Hepatocyte (in vitro differentiated cells): Measurements from ENCODE around the gene VWA8. TPM values are rescaled to one million over a fixed set of nuclear protein-coding genes. Genes with fewer than 3 reads are reported as not detected.

Experiments
- DNase-seq: peaks from one replicate; pipeline ENCODE4 v3.0.0-alpha.2; 2016; ENCODE audit warnings: low spot score
- H2AFZ ChIP-seq: fragments of 200-600 bp; sonication (generic); 2 replicates; pipeline ENCODE4 v1.6.0; 2016; ENCODE audit warnings: antibody characterized with exemption, mild to moderate bottlenecking
- H3K27ac ChIP-seq: fragments of 200-600 bp; sonication (generic); 2 replicates; pipeline ENCODE4 v1.5.1; 2016; ENCODE audit warnings: mild to moderate bottlenecking
- H3K27me3 ChIP-seq: fragments of 200-600 bp; sonication (generic); 2 replicates; pipeline ENCODE4 v1.6.1; 2016
- H3K36me3 ChIP-seq: fragments of 200-600 bp; sonication (generic); replicated peaks from 2 replicates; pipeline ENCODE4 v1.5.1; 2016; ENCODE audit warnings: low read depth; ENCODE audit not compliant: insufficient read depth
- H3K4me1 ChIP-seq: fragments of 200-600 bp; sonication (generic); 2 replicates; pipeline ENCODE4 v1.5.1; 2016; ENCODE audit warnings: mild to moderate bottlenecking, moderate library complexity; ENCODE audit not compliant: insufficient read depth
- H3K4me2 ChIP-seq: fragments of 200-600 bp; sonication (generic); 2 replicates; pipeline ENCODE4 v1.6.0; 2016
- H3K4me3 ChIP-seq: fragments of 200-600 bp; sonication (generic); 2 replicates; pipeline ENCODE4 v1.5.1; 2016; ENCODE audit warnings: mild to moderate bottlenecking
- H3K79me2 ChIP-seq: fragments of 200-600 bp; sonication (generic); 2 replicates; pipeline ENCODE4 v1.6.0; 2017; ENCODE audit warnings: mild to moderate bottlenecking
- H3K9me2 ChIP-seq: fragments of 200-600 bp; sonication (generic); replicated peaks from 2 replicates; pipeline ENCODE4 v1.6.0; 2017; ENCODE audit warnings: mild to moderate bottlenecking; ENCODE audit not compliant: insufficient read depth
- H3K9me3 ChIP-seq: fragments of 200-600 bp; sonication (generic); 2 replicates; pipeline ENCODE4 v1.5.1; 2016; ENCODE audit warnings: low read depth, mild to moderate bottlenecking
- H4K20me1 ChIP-seq: fragments of 200-600 bp; sonication (generic); 2 replicates; pipeline ENCODE4 v1.6.0; 2016; ENCODE audit warnings: mild to moderate bottlenecking; ENCODE audit not compliant: insufficient read depth, poor library complexity, severe bottlenecking
- CTCF ChIP-seq: fragments of 200-600 bp; sonication (generic); IDR thresholded peaks from 2 replicates; pipeline ENCODE4 v1.5.1; 2016; ENCODE audit warnings: antibody characterized with exemption, mild to moderate bottlenecking; ENCODE audit not compliant: poor library complexity
- EZH2 ChIP-seq: fragments of 200-600 bp; sonication (generic); IDR thresholded peaks from 2 replicates; pipeline ENCODE4 v1.6.1; 2016; ENCODE audit warnings: antibody characterized with exemption, mild to moderate bottlenecking, borderline replicate concordance
- EZH2phosphoT487 ChIP-seq: fragments of 200-600 bp; sonication (generic); IDR thresholded peaks from one replicate; pipeline ENCODE4 v1.6.1; 2018; ENCODE audit warnings: antibody characterized with exemption, mild to moderate bottlenecking, low read depth, moderate library complexity; ENCODE audit not compliant: unreplicated experiment, severe bottlenecking
- WGBS: methylation state at CpG from one replicate; pipeline ENCODE4 v1.1.6; 2016; ENCODE audit warnings: low lambda C conversion rate; ENCODE audit errors: missing lambda C conversion rate; 5-methylcytosine and 5-hydroxymethylcytosine counted together
- polyA plus RNA-seq: library from polyadenylated mRNA; unstranded; fragments of >200 nt; fragmentation: Nextera tagmentation; extraction: Ambion mirVana; gene quantifications from 2 replicates; pipeline ENCODE4 v1.2.1, GENCODE V29; 2016
- total RNA-seq: library from RNA; depleted of rRNA; stranded (reverse); fragments of >200 nt; gene quantifications from 2 replicates; pipeline ENCODE4 v1.2.3, GENCODE V29; 2014

Gene VWA8
- total and polyA plus RNA-seq, 2 experiments from 2014 or later = 4.9 to 19.5 TPM

- Histone ChIP-seq H2AFZ (no peak overlapping the region), H3K4me2 (no peak overlapping the region), H3K4me1 (no peaks in the 10 kb centered on the region), H3K36me3 (no peaks in the 10 kb centered on the region), H3K79me2 (no peaks in the 10 kb centered on the region), H4K20me1 (no peaks in the 10 kb centered on the region), H3K9me2 (no peaks in the 10 kb centered on the region), H3K27me3 (no peaks in the 10 kb centered on the region), H3K4me3 (no peak overlapping the region), H3K9me3 (no peaks in the 10 kb centered on the region), H3K27ac (no peak overlapping the region)
- TF ChIP-seq EZH2phosphoT487 (no peak), CTCF (no peak), EZH2 (no peak)
- DNase-seq = no peak
- 61% methylated on average over 6 of the region's 6 CpGs for WGBS
Observed at GRCh38 chr13:41582027-41582463, 378.9 kb downstream of the VWA8 start.

- Histone ChIP-seq H3K36me3 (no peaks in the 10 kb centered on the region), H2AFZ (no peak overlapping the region), H3K27me3 (no peaks in the 10 kb centered on the region), H3K27ac (no peak overlapping the region), H4K20me1 (no peaks in the 10 kb centered on the region), H3K79me2 (no peaks in the 10 kb centered on the region), H3K9me3 (no peaks in the 10 kb centered on the region), H3K4me3 (no peak overlapping the region), H3K4me2 (no peak overlapping the region), H3K4me1 (no peaks in the 10 kb centered on the region), H3K9me2 (no peaks in the 10 kb centered on the region)
- no peak for TF ChIP-seq CTCF
- no peak for TF ChIP-seq EZH2
- TF ChIP-seq EZH2phosphoT487 = no peak
- no peak for DNase-seq
Observed at GRCh38 chr13:41580345-41580744, 380.6 kb downstream of the VWA8 start.

- Histone ChIP-seq H2AFZ (no peak overlapping the region), H3K4me3 (no peak overlapping the region), H3K9me3 (no peaks in the 10 kb centered on the region), H3K36me3 (no peaks in the 10 kb centered on the region), H3K27me3 (no peaks in the 10 kb centered on the region), H3K4me1 (no peaks in the 10 kb centered on the region), H4K20me1 (no peaks in the 10 kb centered on the region), H3K79me2 (no peaks in the 10 kb centered on the region), H3K9me2 (no peaks in the 10 kb centered on the region), H3K4me2 (no peak overlapping the region), H3K27ac (no peak overlapping the region)
- TF ChIP-seq EZH2phosphoT487 (no peak), CTCF (no peak), EZH2 (no peak)
- no peak for DNase-seq
- 97% methylated on average over 6 of the region's 6 CpGs for WGBS
Observed at GRCh38 chr13:41579881-41580280, 381.0 kb downstream of the VWA8 start.

- H3K27ac ChIP-seq = no peak overlapping the region
- 67% methylated on average over 6 of the region's 6 CpGs for WGBS
- H3K4me3 ChIP-seq = no peak overlapping the region
- DNase-seq = no peak
- no peaks in the 10 kb centered on the region for H3K9me3 ChIP-seq
- no peaks in the 10 kb centered on the region for H3K27me3 ChIP-seq
- no peak overlapping the region for H2AFZ ChIP-seq
- no peaks in the 10 kb centered on the region for H3K4me1 ChIP-seq
- H3K4me2 ChIP-seq = no peak overlapping the region
- no peaks in the 10 kb centered on the region for H3K79me2 ChIP-seq
- H3K36me3 ChIP-seq = no peaks in the 10 kb centered on the region
- no peaks in the 10 kb centered on the region for H4K20me1 ChIP-seq
- no peaks in the 10 kb centered on the region for H3K9me2 ChIP-seq
- no peak for TF ChIP-seq CTCF
- no peak for TF ChIP-seq EZH2
- no peak for TF ChIP-seq EZH2phosphoT487
Observed at GRCh38 chr13:41579168-41579567, 381.7 kb downstream of the VWA8 start.
